Activated CD4-positive, alpha-beta memory T cell treated with anti-CD3 and anti-CD28 coated beads for 36 hours (primary cell): ENCODE data around the gene SAMD11. TPM values are rescaled to one million over a fixed set of nuclear protein-coding genes. Genes with fewer than 3 reads are reported as not detected.

ENCODE experiments used
- CTCF ChIA-PET: fragments of 350-600 bp; sonication (Branson Sonifier 250); formaldehyde crosslinking; loops from one replicate; lab custom pipeline; 2021; ENCODE audit warnings: antibody characterized with exemption, inconsistent platforms; lab: Charles Lee
- POLR2A ChIA-PET: fragments of 350-600 bp; sonication (Branson Sonifier 250); formaldehyde crosslinking; loops from one replicate; lab custom pipeline; 2021; ENCODE audit warnings: antibody characterized with exemption; lab: Charles Lee
- DNase-seq: peaks from one replicate; pipeline ENCODE4 v3.0.0-alpha.2; 2020
- H3K27ac Mint-ChIP-seq: one replicate; pipeline ENCODE4 v1.8.0; 2021; ENCODE audit warnings: mixed read lengths
- H3K27me3 Mint-ChIP-seq: one replicate; pipeline ENCODE4 v1.8.0; 2021; ENCODE audit warnings: mixed read lengths
- H3K36me3 Mint-ChIP-seq: one replicate; pipeline ENCODE4 v1.8.0; 2021; ENCODE audit warnings: mixed read lengths
- H3K4me1 Mint-ChIP-seq: one replicate; pipeline ENCODE4 v1.8.0; 2021; ENCODE audit warnings: low read depth, mixed read lengths
- H3K4me3 Mint-ChIP-seq: one replicate; pipeline ENCODE4 v1.8.0; 2021; ENCODE audit warnings: mild to moderate bottlenecking, mixed read lengths
- H3K9me3 Mint-ChIP-seq: one replicate; pipeline ENCODE4 v1.8.0; 2021; ENCODE audit warnings: mixed read lengths
- intact Hi-C: fragments of 100-400 bp; cut with micrococcal nuclease; formaldehyde crosslinking; loops from one replicate; pipeline ENCODE4 v1.15.1; 2023
- total RNA-seq, 2 experiments: library from RNA; stranded (reverse); gene quantifications; one replicate each; pipeline ENCODE4 v1.2.3, GENCODE V29; 2021

The SAMD11 gene
- total RNA-seq, 2 experiments from 2014 or later = not detected

DNA sequence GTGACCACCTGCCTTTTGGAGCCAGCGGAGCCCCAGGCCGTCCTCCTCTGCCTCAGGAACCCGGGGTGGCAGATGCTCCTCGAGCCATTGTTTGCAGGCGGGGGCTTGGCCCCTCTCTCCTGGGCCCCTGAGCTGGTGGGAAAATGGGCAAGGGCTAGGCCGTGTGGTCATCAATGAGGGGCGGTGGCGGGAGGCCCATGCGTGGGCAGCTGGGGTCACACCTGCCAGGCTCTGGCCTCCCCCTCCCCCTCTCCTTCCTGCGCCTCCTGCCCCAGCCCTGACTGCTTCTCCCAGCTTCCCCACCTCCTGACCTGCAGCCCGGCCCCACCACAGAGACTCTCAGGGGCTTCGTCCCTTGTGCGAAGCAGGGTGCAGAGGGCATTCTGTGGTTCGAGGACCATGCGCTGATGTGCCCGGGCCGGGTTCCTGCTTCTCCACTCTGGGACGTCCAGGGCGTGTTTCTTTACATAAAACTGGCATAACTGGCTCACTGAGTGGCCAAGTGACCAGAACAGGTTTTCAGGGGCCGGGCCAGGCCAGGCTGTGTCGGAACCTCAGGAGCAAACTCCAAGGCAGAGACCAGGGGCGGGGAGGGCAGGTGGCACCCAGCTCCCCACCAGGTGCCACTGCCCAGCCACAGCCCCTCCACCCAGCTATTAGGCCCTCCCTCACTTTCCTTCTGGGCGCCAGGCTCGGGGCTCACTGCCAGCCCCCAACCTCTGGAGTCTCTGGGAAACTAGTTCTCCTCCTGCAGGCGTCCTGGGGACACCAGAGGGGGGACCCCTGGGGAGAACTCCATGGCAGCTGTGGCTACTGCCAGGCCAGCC, 9.3 kb downstream of the SAMD11 start:
- Mint-ChIP-seq H3K4me1 (peaks cover 8% of the 10 kb centered on the region), H3K27ac (no peak overlapping the region), H3K36me3 (no peaks in the 10 kb centered on the region), H3K4me3 (no peak overlapping the region), H3K27me3 (peaks cover 21% of the 10 kb centered on the region), H3K9me3 (no peaks in the 10 kb centered on the region)
- DNase-seq = no peak
- ChIA-PET POLR2A (interaction anchor here (0.8 kb wide), 1 partner anchor 11 kb away, joined by 3 read pairs; no protein-coding TSS in a partner anchor), CTCF (no interaction called here)
- intact Hi-C loops = no loop called here

DNA sequence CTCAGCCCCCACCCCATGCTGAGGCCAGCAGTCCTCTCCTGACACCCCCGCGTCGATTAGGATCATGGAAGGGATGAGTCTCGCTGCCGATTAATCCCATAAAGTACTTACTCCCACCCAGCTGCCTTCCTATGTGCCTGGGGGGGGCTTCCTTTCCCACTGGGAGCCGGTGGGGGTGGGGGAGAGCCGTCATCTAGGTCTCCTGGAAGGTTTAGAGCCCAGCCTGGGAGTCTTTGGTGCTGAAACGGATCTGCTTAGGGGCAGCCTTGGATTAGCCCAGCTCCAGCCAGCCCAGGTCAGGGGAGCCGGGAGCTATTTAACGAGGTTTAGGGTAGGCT, 9.8 kb downstream of the SAMD11 start:
- no peak overlapping the region for H3K4me3 Mint-ChIP-seq
- no peak overlapping the region for H3K27ac Mint-ChIP-seq
- no peaks in the 10 kb centered on the region for H3K36me3 Mint-ChIP-seq
- ChIA-PET POLR2A (interaction anchor here (0.8 kb wide), 1 partner anchor 10 kb away, joined by 3 read pairs; no protein-coding TSS in a partner anchor), CTCF (no interaction called here)
- DNase-seq = no peak
- intact Hi-C loops = no loop called here
- peaks cover 27% of the 10 kb centered on the region for H3K27me3 Mint-ChIP-seq
- peaks cover 8% of the 10 kb centered on the region for H3K4me1 Mint-ChIP-seq
- no peaks in the 10 kb centered on the region for H3K9me3 Mint-ChIP-seq

- Mint-ChIP-seq H3K9me3 (no peaks in the 10 kb centered on the region), H3K36me3 (no peaks in the 10 kb centered on the region), H3K4me3 (no peak overlapping the region), H3K27ac (no peak overlapping the region), H3K27me3 (peaks cover 30% of the 10 kb centered on the region), H3K4me1 (peaks cover 8% of the 10 kb centered on the region)
- DNase-seq = no peak
- ChIA-PET POLR2A (no interaction called here), CTCF (no interaction called here)
- intact Hi-C loops = no loop called here
Measured at GRCh38 chr1:934991-935750, 11.4 kb downstream of the SAMD11 start.

GRCh38 chr1:935751-936231, 12.1 kb downstream of the SAMD11 start:
- intact Hi-C loops = no loop called here
- ChIA-PET CTCF (no interaction called here), POLR2A (no interaction called here)
- no peaks in the 10 kb centered on the region for H3K9me3 Mint-ChIP-seq
- peaks cover 11% of the 10 kb centered on the region for H3K4me1 Mint-ChIP-seq
- no peak overlapping the region for H3K4me3 Mint-ChIP-seq
- no peak for DNase-seq
- no peaks in the 10 kb centered on the region for H3K36me3 Mint-ChIP-seq
- no peak overlapping the region for H3K27ac Mint-ChIP-seq
- H3K27me3 Mint-ChIP-seq = peaks cover 33% of the 10 kb centered on the region

DNA sequence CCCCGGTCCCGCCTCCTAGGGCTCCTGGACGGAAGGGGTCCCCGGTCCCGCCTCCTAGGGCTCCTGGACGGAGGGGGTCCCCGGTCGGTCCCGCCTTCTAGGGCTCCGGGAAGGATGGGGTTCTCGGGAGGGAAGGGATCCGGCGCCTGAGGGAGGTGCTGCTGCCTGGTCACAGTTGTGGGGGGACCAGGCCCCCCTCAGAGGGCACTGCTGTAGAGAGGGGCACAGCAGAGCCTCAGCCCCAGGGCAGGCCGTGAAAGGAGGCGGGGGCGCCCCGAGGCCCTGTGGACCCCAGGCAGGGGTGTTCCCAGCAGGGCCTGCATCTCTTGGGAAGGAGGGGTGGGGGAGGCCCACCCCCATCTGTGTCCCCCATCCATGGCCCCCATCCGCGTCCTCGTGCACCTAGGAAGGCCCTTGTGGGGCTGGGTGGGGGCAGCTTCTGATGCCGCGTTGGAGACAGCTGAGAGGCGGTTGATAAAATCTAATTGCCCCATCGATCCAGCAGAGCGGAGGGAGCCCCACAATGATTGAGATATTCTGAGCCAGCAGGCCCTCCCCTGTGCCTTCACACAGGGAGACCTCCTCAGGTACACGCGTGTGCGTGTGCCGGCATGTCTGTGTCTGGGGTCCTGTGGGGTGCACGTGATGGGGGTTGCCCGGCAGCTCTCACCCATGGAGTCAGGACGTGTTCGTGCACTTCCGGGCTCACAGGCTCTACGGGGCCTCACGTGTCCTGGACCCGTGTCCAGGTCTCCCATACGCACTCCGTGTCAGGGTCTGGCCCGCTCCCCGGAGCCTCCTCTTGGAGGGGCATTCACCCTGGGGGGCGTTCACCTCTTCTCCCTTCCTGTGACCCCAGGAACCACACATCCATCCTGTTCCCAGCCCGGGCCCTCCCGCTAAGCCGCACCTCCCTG, 12.9 kb downstream of the SAMD11 start:
- POLR2A ChIA-PET = no interaction called here
- Mint-ChIP-seq H3K27ac (no peak overlapping the region), H3K4me3 (no peak overlapping the region), H3K36me3 (no peaks in the 10 kb centered on the region), H3K9me3 (no peaks in the 10 kb centered on the region), H3K4me1 (peaks cover 16% of the 10 kb centered on the region), H3K27me3 (peaks cover 34% of the 10 kb centered on the region)
- intact Hi-C loops = no loop called here
- DNase-seq = no peak
- CTCF ChIA-PET = interaction anchor here (3.0 kb wide), 1 partner anchor 31 kb away, joined by 19 read pairs; no protein-coding TSS in a partner anchor

GRCh38 chr1:937521-937920, 13.8 kb downstream of the SAMD11 start:
- no peaks in the 10 kb centered on the region for H3K9me3 Mint-ChIP-seq
- no peak overlapping the region for H3K4me3 Mint-ChIP-seq
- intact Hi-C loops = no loop called here
- ChIA-PET CTCF (interaction anchor here (1.4 to 3.0 kb wide), 3 partner anchors 25 to 34 kb away, joined by 3 to 19 read pairs (median 5); no protein-coding TSS in a partner anchor), POLR2A (no interaction called here)
- DNase-seq = no peak
- no peaks in the 10 kb centered on the region for H3K36me3 Mint-ChIP-seq
- H3K4me1 Mint-ChIP-seq = peaks cover 16% of the 10 kb centered on the region
- H3K27ac Mint-ChIP-seq = no peak overlapping the region
- peaks cover 33% of the 10 kb centered on the region for H3K27me3 Mint-ChIP-seq

DNA sequence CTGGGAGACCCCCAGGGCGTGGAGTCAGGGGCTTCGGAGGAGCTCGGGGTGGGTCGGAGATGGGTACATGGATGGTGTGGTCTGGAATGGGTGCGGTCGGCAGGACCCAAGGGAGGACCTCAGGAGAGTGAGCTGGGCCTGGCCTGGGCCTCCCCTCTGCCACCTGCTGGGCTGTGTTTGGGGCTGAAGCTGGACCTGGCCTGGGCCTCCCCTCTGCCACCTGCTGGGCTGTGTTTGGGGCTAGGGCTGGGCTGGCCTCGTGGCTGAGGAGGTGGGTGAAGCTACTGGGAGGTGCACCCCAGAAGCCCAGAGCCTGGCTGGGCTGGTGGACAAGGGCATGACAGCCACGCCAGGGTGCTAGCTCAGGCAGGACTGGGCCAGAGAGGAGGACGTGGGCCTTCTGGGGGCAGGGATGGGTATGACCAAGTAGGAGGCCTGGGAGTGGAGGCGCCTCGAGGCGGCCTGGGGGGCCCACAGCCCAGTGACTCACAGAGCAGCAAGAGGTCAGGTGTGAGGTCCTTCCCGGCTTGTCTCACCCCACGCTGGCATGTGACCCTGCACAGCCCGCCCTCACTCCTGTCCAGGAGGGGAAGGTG, 14.5 kb downstream of the SAMD11 start:
- intact Hi-C loops = no loop called here
- no peaks in the 10 kb centered on the region for H3K36me3 Mint-ChIP-seq

GRCh38 chr1:938711-939489, 15.2 kb downstream of the SAMD11 start:
- H3K4me1 Mint-ChIP-seq = peaks cover 16% of the 10 kb centered on the region
- DNase-seq = no peak
- ChIA-PET POLR2A (no interaction called here), CTCF (interaction anchor here (0.9 to 3.0 kb wide), 4 partner anchors 27 to 36 kb away, joined by 3 to 19 read pairs (median 4); no protein-coding TSS in a partner anchor)
- no peaks in the 10 kb centered on the region for H3K9me3 Mint-ChIP-seq
- H3K36me3 Mint-ChIP-seq = peaks cover 1% of the 10 kb centered on the region
- H3K27ac Mint-ChIP-seq = no peak overlapping the region
- H3K4me3 Mint-ChIP-seq = no peak overlapping the region
- intact Hi-C loops = no loop called here
- H3K27me3 Mint-ChIP-seq = peaks cover 30% of the 10 kb centered on the region

More for the DNA sequence above, 14.5 kb downstream of the SAMD11 start:
- no peak overlapping the region for H3K4me3 Mint-ChIP-seq
- H3K9me3 Mint-ChIP-seq = no peaks in the 10 kb centered on the region
- H3K27ac Mint-ChIP-seq = no peak overlapping the region
- ChIA-PET POLR2A (no interaction called here), CTCF (interaction anchor here (0.9 to 3.0 kb wide), 4 partner anchors 26 to 36 kb away, joined by 3 to 19 read pairs (median 4); no protein-coding TSS in a partner anchor)
- H3K4me1 Mint-ChIP-seq = peaks cover 16% of the 10 kb centered on the region
- peak; percentile 43 for DNase-seq
- peaks cover 33% of the 10 kb centered on the region for H3K27me3 Mint-ChIP-seq

DNA sequence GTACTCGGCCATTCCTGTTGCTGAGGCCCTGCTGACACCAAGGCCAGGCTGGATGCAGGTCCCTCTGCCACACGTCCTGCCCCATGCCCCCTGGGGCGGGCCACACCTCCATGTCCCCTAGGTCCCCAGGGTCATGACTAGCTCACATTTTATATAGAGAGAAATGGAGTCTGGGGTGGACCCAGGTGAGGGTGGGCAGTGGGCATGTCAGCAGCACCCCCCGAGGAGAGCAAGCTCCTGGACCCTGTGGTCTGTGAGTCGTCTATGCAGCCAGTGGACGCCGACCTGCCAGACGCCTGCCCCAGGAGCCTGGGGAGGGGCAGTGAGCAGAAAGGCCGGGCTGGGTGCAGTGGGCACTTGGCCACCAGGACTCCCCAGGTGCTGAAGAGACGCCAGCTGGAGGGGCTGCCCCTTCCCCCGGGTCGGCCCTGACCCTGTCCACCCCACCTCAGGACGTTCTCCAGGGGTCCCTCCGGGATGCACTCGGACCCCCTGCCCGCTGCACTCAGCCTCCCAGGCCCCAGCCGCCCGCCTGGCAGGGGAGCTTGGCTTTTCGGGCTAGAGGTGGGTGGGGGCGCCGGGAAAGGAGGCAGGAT, 15.9 kb downstream of the SAMD11 start:
- Mint-ChIP-seq H3K4me1 (peaks cover 16% of the 10 kb centered on the region), H3K9me3 (no peaks in the 10 kb centered on the region), H3K27ac (no peak overlapping the region), H3K36me3 (peaks cover 5% of the 10 kb centered on the region), H3K27me3 (peaks cover 30% of the 10 kb centered on the region), H3K4me3 (no peak overlapping the region)
- POLR2A ChIA-PET = no interaction called here
- DNase-seq = no peak
- CTCF ChIA-PET = interaction anchor here (3.0 kb wide), 1 partner anchor 34 kb away, joined by 19 read pairs; no protein-coding TSS in a partner anchor
- intact Hi-C loops = no loop called here
